G401 (cell line): ENCODE results near the gene ATG10. TPM values are rescaled to one million over a fixed set of nuclear protein-coding genes. Genes with fewer than 3 reads are reported as not detected.
A peak's percentile ranks its signal among the peaks of the same experiment; 100 is the strongest.

Experiments used
- DNase-seq: peaks from one replicate; pipeline ENCODE4 v3.0.0-alpha.2; 2015; ENCODE audit warnings: low spot score
- in situ Hi-C: cut with HindIII; loops from 2 replicates; pipeline ENCODE4 v1.10.0; 2016; ENCODE audit warnings: low sequenced_read_pairs, mixed read lengths
- total RNA-seq: library from RNA; depleted of rRNA; stranded (reverse); fragments of >200 nt; shearing (Covaris generic); gene quantifications from 2 replicates; pipeline ENCODE4 v1.2.3, GENCODE V29; 2014

ATG10 gene
- total RNA-seq, 1 experiment from 2014 or later, result 16.1 TPM

GRCh38 chr5:82178378-82178777 lies 206.6 kb downstream of the ATG10 start:
- DNase-seq, result no peak
- in situ Hi-C loops, result no loop called here

GRCh38 chr5:82182662-82183061 lies 210.8 kb downstream of the ATG10 start:
- in situ Hi-C loops, result no loop called here
- DNase-seq, result no peak

DNA sequence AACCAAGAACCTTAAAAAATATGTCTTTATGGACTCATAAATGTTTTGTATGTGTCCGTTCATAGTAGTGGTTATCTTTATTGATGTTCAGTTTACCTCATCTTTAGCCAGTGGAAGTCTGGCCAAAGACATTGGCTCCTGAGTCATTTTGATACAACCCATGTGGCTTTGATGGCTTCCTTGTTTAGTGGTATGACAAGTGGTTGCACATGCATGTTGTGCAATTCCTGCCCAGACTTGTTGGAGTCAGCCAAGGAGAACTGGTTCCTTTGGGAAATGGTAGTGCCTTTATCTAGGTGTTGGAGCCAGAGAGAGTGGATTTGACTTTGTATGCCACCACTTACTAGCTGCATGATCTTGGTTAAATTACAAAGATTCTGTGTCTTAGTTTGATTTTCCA lies 212.0 kb downstream of the ATG10 start:
- DNase-seq, result no peak
- in situ Hi-C loops, result no loop called here

DNA sequence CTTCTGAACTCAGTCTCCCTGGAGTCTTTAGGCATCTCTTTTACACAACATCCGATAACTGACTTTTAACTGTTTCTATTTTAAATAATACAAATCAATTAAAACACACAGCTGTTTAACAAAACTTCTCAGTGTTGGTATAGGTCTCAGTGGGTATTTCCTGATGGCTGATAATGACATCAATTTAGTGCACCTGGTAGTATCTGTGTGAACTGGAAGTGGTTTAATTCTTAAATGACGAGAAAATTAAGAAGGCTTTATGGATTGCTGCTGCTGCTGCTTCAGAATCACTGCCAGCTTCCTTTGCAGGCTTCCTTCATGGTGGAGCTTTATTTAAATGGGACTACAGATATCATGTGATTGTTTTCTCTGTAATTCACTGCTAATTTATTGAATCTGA lies 214.0 kb downstream of the ATG10 start:
- in situ Hi-C loops, result no loop called here
- no peak for DNase-seq

DNA sequence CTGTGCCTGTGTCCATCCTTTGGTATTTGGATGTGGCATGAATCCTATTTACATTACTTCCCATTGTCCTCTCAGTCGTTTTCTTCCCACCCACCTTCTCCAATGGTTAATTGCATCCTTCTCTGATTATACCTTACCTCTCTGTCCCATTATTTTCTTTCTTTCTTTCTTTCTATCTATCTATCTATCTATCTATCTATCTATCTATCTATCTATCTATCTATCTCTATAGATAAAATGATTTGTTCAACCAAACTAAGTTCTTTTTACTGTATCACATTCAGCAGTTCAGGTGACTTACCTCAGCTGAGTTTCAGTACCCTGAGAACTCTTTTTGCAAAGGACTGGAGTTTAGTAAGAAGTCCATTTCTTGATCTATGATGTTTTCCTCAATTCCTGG lies 225.7 kb downstream of the ATG10 start:
- in situ Hi-C loops, result no loop called here
- no peak for DNase-seq

- in situ Hi-C loops, result no loop called here
- no peak for DNase-seq
These were observed 232.7 kb downstream of the ATG10 start for GRCh38 chr5:82204567-82204966.

DNA sequence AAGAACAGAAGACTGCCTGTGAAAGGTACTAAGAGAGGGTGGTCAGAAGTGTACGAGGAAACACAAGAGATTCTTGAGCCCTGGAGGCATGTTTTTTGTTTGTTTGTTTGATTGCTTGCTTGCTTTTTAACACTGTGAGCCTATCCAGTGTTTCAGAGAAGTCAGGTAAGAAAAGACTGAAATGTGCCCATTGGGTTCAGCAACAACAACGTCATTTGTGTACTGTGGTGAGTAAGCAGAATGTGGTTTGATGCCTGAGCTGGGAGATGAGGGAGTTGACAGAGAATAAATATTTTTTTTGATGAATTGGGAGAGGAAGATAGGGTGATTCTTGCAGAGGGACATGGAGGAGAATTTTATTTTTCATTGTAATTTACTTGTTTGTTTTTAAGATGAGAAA lies 233.2 kb downstream of the ATG10 start:
- no peak for DNase-seq
- in situ Hi-C loops, result no loop called here

DNA sequence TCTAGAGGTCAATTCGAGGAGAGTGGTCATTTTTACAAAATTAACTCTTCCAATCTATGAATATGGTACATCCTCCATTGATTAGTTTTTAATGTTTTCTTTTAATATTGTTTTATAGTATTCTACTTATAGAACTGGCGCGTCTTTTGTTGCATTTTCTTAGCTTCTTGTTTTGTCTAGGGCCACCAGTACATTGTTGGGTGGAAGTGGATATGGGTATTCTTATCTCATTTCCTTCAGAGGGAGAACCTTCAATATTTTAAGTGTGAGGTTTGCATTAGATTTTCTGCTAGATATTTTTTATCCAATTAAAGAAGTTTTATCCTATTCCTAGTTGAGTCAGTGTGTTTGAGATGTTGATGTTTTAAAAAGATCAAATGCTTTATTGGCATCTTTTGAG lies 236.5 kb downstream of the ATG10 start:
- DNase-seq, result no peak
- in situ Hi-C loops, result no loop called here

GRCh38 chr5:82211855-82212572 lies 240.2 kb downstream of the ATG10 start:
- no peak for DNase-seq
- in situ Hi-C loops, result no loop called here

DNA sequence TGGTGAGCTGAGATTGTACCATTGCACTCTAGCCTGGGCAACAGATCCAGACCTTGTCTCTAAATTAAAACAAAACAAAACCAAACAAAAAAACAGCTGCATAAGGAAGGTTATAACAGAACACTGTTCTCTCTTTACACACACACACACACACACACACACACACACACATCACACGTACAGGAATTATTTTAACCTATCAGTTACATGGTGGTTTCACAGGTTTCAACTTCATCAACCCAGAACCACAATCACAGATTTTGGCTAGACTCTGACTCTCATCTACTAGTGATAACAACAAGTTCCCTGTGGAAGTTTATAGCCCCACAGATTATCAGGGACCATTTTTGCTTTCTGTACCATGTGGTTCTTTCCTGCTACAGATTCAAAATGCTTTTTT lies 246.1 kb downstream of the ATG10 start:
- DNase-seq, result no peak
- in situ Hi-C loops, result no loop called here

GRCh38 chr5:82218374-82219156 lies 246.7 kb downstream of the ATG10 start:
- in situ Hi-C loops, result no loop called here
- no peak for DNase-seq

- in situ Hi-C loops, result no loop called here
- DNase-seq, result no peak
These were observed 249.2 kb downstream of the ATG10 start for GRCh38 chr5:82221020-82221419.

GRCh38 chr5:82222597-82223574 lies 251.1 kb downstream of the ATG10 start:
- in situ Hi-C loops, result no loop called here
- no peak for DNase-seq

DNA sequence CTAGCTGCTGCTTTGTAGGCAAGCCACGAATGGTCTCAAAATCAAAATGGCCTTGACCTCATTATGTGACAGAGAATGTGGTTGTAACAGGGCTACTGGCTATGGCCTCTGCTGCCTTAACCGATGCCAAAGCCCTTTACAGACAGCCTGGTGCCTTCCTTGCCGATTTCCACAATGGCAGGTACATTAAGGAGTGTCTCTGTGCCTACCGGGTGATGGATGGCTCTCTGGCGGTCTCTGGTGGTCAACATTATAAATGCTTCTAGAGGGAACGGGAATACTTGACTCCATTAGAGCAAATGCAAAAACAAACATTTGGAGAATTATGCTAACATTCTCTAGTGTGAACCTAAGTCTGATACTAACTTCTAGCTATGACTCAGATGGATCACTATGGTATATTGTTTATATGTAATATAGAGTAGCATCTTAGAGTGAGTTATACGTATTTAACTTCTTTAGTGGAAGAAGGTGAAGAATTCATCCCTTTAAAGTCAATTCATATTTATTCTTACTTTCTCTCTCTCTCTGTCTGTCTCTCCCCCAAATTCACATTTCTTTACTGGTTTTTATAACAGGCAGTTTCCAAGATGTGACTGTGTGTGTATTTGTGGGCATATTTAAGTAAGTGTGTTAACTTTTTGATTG lies 253.8 kb downstream of the ATG10 start:
- in situ Hi-C loops, result no loop called here
- peak; percentile 76 for DNase-seq

DNA sequence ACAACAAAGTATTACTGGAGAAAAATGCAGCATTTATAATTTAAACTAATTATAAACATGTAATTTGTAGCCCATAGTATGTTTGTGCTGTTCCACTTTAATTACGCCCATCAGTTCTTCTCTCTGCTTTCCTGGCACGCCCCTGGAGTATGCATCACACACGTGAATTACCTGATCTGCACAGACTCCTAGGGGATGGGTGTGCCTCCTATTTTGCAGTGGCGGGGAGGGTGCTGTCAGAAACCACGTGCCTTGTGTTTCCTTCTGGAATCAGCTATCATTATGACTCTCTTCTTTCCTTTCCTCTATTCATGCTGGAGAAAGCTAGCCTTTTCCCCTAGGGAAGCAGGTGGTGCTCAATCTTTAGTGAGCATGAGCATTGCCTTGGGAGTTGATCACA lies 263.1 kb downstream of the ATG10 start:
- no peak for DNase-seq
- in situ Hi-C loops, result no loop called here

- in situ Hi-C loops, result no loop called here
- DNase-seq, result no peak
These were observed 272.3 kb downstream of the ATG10 start for GRCh38 chr5:82244151-82244550.

GRCh38 chr5:82244854-82245635 lies 273.2 kb downstream of the ATG10 start:
- in situ Hi-C loops, result no loop called here
- DNase-seq, result peak; percentile 16

GRCh38 chr5:82246960-82247574 lies 275.2 kb downstream of the ATG10 start:
- in situ Hi-C loops, result no loop called here
- DNase-seq, result no peak
